GM12872 (cell line): ENCODE measurements around the gene MYO16.

ENCODE experiments used
- TF ChIP-seq, protein P1 (sequence below): IDR thresholded peaks from 3 replicates; pipeline ENCODE4 v1.5.1; 2011; ENCODE audit warnings: low read depth, mild to moderate bottlenecking, low read length, moderate library complexity; ENCODE audit not compliant: insufficient read depth

Gene MYO16

DNA sequence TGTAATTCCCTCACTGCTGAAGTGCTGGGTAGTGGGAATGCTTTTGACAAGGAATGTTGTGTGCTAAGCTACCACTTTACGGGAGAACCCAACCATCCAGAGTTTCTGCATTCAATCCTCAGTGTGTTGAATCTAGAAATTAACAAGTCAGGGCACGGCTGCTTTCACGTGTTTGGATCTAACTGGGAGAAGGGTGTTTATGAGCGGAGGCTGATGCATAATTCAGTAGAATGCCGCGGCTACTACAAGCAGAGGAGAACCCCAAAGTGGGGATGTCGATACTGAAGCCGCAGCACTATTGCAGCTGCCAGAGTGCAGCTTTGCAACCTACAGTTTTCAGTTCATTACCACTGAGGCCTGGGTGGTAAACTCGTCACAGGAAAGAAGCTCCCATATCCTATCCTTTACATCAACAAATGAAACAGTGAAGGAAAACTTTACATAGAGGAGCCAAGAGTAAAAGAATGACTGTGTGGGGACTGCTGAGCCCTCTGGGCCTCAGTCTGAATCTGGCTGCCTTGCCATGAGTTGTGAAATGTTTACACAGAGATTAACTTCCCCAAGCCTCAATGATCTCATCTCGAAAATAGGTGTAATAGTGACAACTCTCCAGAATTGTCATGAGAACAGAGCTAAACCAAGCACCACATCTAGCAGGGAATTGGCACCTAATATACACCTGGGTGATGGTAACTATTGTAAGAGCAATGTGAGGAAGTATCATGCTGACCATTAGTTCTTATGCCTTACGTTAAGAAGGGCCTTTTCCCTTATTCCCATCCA is 531.7 kb downstream of the MYO16 start:
- TF ChIP-seq, protein P1, sequence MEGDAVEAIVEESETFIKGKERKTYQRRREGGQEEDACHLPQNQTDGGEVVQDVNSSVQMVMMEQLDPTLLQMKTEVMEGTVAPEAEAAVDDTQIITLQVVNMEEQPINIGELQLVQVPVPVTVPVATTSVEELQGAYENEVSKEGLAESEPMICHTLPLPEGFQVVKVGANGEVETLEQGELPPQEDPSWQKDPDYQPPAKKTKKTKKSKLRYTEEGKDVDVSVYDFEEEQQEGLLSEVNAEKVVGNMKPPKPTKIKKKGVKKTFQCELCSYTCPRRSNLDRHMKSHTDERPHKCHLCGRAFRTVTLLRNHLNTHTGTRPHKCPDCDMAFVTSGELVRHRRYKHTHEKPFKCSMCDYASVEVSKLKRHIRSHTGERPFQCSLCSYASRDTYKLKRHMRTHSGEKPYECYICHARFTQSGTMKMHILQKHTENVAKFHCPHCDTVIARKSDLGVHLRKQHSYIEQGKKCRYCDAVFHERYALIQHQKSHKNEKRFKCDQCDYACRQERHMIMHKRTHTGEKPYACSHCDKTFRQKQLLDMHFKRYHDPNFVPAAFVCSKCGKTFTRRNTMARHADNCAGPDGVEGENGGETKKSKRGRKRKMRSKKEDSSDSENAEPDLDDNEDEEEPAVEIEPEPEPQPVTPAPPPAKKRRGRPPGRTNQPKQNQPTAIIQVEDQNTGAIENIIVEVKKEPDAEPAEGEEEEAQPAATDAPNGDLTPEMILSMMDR, result no peak

DNA sequence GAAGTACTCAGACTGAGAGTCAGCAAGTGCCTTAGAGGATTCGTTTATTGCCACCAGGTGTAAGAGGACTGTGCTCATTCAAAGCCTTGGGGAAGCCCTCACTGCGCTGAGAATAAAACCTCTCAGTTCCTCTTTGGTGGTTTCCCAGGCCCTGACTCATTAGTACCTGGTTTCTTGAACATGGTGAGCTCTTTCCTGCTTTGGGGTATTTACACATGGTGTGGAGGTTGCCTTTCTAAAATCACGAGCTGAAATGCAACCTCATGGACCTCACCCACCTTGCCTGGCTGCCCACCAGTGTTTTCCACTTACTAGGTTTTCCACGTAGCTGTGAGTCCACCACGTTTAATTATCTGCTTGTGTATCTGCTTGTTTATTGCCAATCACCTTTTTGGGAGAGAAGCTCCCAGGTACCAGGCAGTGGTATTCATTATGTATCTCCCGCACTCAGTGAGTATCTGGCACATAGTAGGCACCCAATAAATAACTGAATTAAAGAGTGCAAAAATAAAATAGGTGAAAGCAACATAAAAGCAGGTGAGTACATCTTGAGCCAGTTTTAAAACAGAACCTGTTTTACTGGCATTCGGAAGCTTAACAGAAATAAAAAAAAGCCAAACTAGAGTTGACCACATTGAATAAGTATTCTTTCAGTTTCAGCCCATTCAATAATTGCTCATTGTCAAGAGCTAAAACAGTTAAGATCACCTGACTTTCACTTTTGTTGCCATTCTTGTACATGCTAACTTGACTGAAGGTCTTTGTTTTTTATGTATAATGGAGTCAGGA is 533.0 kb downstream of the MYO16 start:
- TF ChIP-seq, protein P1, result 0 out of 3 replicates have a peak, but pooled peaks have one; percentile 10

DNA sequence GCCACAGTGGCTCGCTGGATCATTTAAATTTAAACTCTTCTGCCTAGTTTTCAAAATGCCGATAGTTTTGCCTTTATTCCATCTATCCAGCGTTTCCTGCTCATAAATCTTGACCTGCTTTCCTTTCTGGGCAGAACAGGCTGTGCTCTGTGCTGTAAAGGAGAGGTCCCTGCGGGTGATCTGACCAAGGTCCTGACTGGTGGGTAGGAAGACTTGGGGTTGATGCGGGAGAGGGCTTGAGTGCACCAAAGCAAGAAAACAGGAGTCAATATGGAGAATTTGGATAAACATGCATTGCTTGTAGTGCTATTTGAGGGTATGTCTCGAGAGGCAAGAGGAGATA is 533.6 kb downstream of the MYO16 start:
- TF ChIP-seq, protein P1, result no peak

GRCh38 chr13:109165417-109165904 is 536.0 kb downstream of the MYO16 start:
- TF ChIP-seq, protein P1, result no peak

DNA sequence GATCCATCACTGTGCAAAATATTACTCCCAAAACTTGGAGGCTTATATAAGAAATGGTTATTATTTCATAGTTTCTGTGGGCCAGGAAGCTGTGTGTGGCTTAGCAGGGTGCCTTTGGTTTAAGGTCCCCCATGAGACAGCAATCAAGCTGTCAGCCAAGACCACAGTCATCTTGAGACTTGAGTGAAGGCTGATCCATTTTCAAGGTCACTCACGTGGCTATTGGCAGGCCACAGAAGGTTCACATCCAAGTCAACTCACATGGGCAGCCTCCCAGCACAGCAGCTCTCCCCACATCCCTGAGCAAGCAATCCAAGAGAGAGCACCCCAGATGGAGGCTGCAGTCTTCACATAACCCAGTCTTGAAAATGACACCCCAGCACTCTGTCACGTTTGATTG is 537.4 kb downstream of the MYO16 start:
- TF ChIP-seq, protein P1, result no peak

- TF ChIP-seq, protein P1, result no peak
Observed at GRCh38 chr13:109172136-109172535, 542.7 kb downstream of the MYO16 start.

DNA sequence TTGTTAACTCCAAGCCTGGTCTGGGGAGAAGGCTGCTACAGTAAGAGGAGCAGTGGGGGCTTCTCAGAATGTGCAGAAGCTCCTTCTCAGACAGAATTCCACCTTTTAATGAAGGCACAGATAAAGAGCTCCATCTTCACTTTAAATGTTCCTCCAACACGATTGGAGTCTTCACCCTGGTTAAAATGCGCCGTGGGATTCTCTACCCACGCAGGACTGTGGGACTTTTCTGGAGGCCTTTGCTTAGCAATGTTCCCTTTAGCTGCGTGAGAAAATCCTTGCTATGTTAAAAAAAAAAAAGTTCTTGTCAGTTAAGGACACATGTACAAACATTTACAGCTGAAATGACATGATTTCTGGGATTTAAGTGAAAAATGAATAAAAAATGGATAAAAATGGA is 546.3 kb downstream of the MYO16 start:
- TF ChIP-seq, protein P1, result no peak
